Stomach (tissue), 4 donors: ENCODE measurements around the gene MYO18A.

Experiments used
- POLR2A ChIP-seq, 4 donors: fragments of 450-650 bp; IDR thresholded peaks; one replicate each; pipeline ENCODE4 v1.6.1; 2016; ENCODE audit warnings: antibody characterized with exemption in 4 of 4, control low read depth in 2 of 4, mild to moderate bottlenecking in 1 of 4, moderate library complexity in 1 of 4
- POLR2AphosphoS5 ChIP-seq, 3 donors: sonication (generic); formaldehyde crosslinking; IDR thresholded peaks; one replicate each; pipeline ENCODE4 v1.6.1; 2016; ENCODE audit warnings: antibody characterized with exemption in 3 of 3
- TF ChIP-seq, protein P1 (sequence below), 7 experiments: fragments of 450-650 bp in 4 of 7; fragments of 200-600 bp in 3 of 7; sonication (generic) in 3 of 7; IDR thresholded peaks; one replicate each; pipeline ENCODE4 v1.5.1; 2016 to 2019; ENCODE audit warnings: antibody characterized with exemption in 7 of 7, control low read depth in 2 of 7, mild to moderate bottlenecking in 1 of 7

DNA sequence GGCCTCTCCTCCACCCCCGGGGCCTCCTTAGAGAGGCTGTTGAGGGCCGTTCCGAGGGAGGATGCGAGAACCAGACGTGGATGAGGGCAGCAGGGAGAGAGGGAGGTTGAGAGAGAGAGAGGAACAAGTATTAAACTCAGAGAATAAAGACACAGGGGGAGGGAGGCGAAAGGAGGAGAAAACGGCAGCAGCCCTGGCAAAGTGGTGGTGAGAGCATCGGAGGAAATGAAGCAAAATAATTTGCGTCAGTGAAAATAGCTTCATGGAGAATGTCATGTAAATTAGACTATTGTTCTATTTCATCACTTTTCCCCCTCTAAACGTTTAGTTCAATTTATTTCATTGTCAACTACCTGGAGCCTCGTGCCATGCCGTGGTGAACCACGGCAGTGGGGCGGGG lies 99.2 kb downstream of the MYO18A start:
- TF ChIP-seq, protein P1, sequence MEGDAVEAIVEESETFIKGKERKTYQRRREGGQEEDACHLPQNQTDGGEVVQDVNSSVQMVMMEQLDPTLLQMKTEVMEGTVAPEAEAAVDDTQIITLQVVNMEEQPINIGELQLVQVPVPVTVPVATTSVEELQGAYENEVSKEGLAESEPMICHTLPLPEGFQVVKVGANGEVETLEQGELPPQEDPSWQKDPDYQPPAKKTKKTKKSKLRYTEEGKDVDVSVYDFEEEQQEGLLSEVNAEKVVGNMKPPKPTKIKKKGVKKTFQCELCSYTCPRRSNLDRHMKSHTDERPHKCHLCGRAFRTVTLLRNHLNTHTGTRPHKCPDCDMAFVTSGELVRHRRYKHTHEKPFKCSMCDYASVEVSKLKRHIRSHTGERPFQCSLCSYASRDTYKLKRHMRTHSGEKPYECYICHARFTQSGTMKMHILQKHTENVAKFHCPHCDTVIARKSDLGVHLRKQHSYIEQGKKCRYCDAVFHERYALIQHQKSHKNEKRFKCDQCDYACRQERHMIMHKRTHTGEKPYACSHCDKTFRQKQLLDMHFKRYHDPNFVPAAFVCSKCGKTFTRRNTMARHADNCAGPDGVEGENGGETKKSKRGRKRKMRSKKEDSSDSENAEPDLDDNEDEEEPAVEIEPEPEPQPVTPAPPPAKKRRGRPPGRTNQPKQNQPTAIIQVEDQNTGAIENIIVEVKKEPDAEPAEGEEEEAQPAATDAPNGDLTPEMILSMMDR (IDR thresholded peaks at IDR 0.05) = no peak
- TF ChIP-seq POLR2A (IDR thresholded peaks at IDR 0.05) (no peak), POLR2AphosphoS5 (IDR thresholded peaks at IDR 0.05) (no peak)
